Measurements from ENCODE around the gene TIGD1.

DNA sequence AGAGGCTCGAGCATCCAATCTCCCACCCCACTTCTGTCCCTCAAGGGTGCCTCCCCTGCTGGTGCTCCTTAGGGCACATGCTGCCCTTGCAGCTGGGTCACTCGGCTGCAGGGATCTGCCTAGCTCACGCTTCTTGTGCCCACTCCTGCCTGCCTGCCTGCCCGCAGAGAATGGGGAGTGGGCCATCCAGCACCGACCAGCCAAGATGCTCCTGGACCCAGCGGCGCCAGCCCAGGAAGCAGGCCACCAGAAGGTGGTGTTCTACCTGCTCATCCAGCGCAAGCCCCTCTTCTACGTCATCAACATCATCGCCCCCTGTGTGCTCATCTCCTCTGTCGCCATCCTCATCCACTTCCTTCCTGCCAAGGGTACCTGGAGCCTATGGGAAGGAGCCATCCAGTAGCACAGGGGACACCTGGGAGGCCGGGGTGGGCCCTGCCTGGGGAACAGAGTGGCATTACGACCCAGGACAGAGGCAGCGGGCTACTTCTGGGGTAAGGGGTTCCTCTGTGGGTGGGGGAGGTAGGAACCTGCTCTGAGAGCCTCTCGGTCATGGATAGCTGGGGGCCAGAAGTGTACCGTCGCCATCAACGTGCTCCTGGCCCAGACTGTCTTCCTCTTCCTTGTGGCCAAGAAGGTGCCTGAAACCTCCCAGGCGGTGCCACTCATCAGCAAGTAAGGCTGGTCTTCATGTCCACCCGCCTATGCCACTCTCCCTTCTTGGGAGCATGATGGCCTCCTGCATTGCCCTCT, 7.5 kb downstream of the TIGD1 start:
- no peak for TF ChIP-seq CTCF (IDR thresholded peaks at IDR 0.05)
- no peak for TF ChIP-seq POLR2A (IDR thresholded peaks at IDR 0.05)
- TF ChIP-seq POLR2AphosphoS5 (IDR thresholded peaks at IDR 0.05), result no peak
